DOHH2 (cell line): ENCODE measurements around the gene CETP.

Source experiments
- H3F3A ChIP-seq: fragments of 200-600 bp; sonication (generic), shearing (Covaris generic); 2 replicates; pipeline ENCODE4 v1.6.0; 2016; ENCODE audit warnings: antibody characterized with exemption, mild to moderate bottlenecking; ENCODE audit not compliant: control insufficient read depth, insufficient read depth
- H3K27ac ChIP-seq: fragments of 200-600 bp; sonication (generic); 2 replicates; pipeline ENCODE4 v1.5.1; 2014; ENCODE audit warnings: low read depth, mild to moderate bottlenecking, low read length, moderate library complexity
- H3K27me3 ChIP-seq: fragments of 200-600 bp; sonication (generic); 2 replicates; pipeline ENCODE4 v1.6.1; 2014; ENCODE audit warnings: mild to moderate bottlenecking, low read length, mixed read lengths; ENCODE audit not compliant: control insufficient read depth
- H3K36me3 ChIP-seq: fragments of 200-600 bp; sonication (generic); 2 replicates; pipeline ENCODE4 v1.6.1; 2014; ENCODE audit warnings: mild to moderate bottlenecking, low read length, moderate library complexity, mixed read lengths; ENCODE audit not compliant: control insufficient read depth
- H3K4me1 ChIP-seq: fragments of 200-600 bp; sonication (generic); 2 replicates; pipeline ENCODE4 v1.6.1; 2014; ENCODE audit warnings: mild to moderate bottlenecking, low read length, mixed read lengths; ENCODE audit not compliant: control insufficient read depth
- H3K4me2 ChIP-seq: fragments of 200-600 bp; sonication (generic); 2 replicates; pipeline ENCODE4 v1.6.0; 2014; ENCODE audit warnings: mild to moderate bottlenecking, low read length, moderate library complexity
- H3K4me3 ChIP-seq: fragments of 200-600 bp; sonication (generic); 2 replicates; pipeline ENCODE4 v1.5.1; 2014; ENCODE audit warnings: mild to moderate bottlenecking, low read length, mixed read lengths
- H3K79me2 ChIP-seq: fragments of 200-600 bp; sonication (generic); 2 replicates; pipeline ENCODE4 v1.6.1; 2014; ENCODE audit warnings: mild to moderate bottlenecking, low read length, mixed read lengths; ENCODE audit not compliant: control insufficient read depth
- H3K9me2 ChIP-seq: fragments of 200-600 bp; sonication (generic); replicated peaks from 2 replicates; pipeline ENCODE4 v1.6.1; 2014; ENCODE audit warnings: mild to moderate bottlenecking, low read length, mixed read lengths; ENCODE audit not compliant: control insufficient read depth
- H3K9me3 ChIP-seq: fragments of 200-600 bp; sonication (generic); 2 replicates; pipeline ENCODE4 v1.6.1; 2014; ENCODE audit warnings: antibody characterized with exemption, low read length, mixed read lengths; ENCODE audit not compliant: control insufficient read depth, insufficient read depth
- H4K20me1 ChIP-seq: fragments of 200-600 bp; sonication (generic); 2 replicates; pipeline ENCODE4 v1.6.0; 2014; ENCODE audit warnings: low read depth, mild to moderate bottlenecking, antibody characterized with exemption, low read length, moderate library complexity; ENCODE audit not compliant: control insufficient read depth, insufficient read depth
- CTCF ChIP-seq: fragments of 200-600 bp; sonication (generic); IDR thresholded peaks from one replicate; pipeline ENCODE4 v1.5.1; 2014; ENCODE audit warnings: antibody characterized with exemption, mild to moderate bottlenecking, low read depth, low read length; ENCODE audit not compliant: poor library complexity, severe bottlenecking
- EZH2phosphoT487 ChIP-seq: fragments of 200-600 bp; sonication (generic); IDR thresholded peaks from 2 replicates; pipeline ENCODE4 v1.6.1; 2017; ENCODE audit warnings: borderline replicate concordance, mild to moderate bottlenecking, antibody characterized with exemption, low read length, moderate library complexity, mixed read lengths

Gene CETP

DNA sequence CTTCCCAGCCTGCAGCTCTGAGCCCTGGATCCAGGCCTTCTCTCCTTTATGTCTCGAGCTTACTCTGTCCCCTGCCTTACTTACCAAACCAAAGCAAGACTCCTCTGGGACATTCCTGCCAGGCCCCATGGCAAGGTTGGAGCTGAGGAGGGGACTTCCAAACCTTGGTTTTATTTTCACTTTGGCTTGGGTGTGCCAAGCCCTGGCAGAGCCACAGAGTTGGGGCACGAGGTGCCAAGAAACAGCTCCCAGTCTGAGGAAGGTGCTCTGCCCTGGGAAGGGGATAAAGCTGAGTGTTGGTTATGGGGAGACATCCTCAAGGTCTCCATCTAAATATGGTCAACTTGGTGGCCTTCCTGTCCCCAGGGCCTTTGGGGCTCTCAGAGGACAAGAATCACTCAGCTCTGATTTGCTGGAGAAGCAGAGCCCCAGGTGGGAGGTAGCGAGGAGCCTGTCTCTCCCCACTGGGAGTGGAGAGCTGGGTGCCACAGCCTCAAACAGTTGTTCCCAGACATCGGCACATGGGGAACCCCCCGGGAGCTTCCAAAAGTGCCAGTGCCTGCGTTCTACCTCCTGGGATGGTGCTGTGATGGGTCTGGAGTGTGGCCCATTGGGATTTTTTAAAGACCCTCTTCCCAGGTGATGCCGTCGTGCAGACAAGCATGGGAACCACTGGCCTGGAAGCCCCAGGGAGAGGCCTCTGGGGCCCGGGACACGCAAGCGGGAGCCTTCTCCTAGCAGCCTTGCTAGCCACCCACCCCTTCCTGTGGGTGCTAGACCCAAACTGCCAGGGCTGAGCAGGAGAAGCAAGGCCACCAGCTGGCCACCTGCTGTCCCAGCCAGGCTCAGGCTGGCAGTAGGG is 37.9 kb downstream of the CETP start:
- Histone ChIP-seq H3F3A (peaks cover 9% of the 10 kb centered on the region; the same call in 1 of the 2 replicates), H4K20me1 (no peaks in the 10 kb centered on the region), H3K4me2 (no peak overlapping the region), H3K79me2 (no peaks in the 10 kb centered on the region), H3K9me2 (no peaks in the 10 kb centered on the region), H3K9me3 (no peaks in the 10 kb centered on the region), H3K27ac (no peak overlapping the region), H3K4me1 (peaks cover 17% of the 10 kb centered on the region), H3K36me3 (no peaks in the 10 kb centered on the region), H3K4me3 (no peak overlapping the region), H3K27me3 (no peaks in the 10 kb centered on the region)
- no peak for TF ChIP-seq CTCF
- no peak for TF ChIP-seq EZH2phosphoT487

- Histone ChIP-seq H3K27ac (no peak overlapping the region), H3K36me3 (no peaks in the 10 kb centered on the region), H3K9me2 (no peaks in the 10 kb centered on the region), H3K9me3 (no peaks in the 10 kb centered on the region), H3K4me1 (peaks cover 25% of the 10 kb centered on the region), H4K20me1 (no peaks in the 10 kb centered on the region), H3K27me3 (no peaks in the 10 kb centered on the region), H3K4me2 (no peak overlapping the region), H3F3A (peaks cover 9% of the 10 kb centered on the region; the same call in 1 of the 2 replicates), H3K4me3 (no peak overlapping the region), H3K79me2 (no peaks in the 10 kb centered on the region)
- no peak for TF ChIP-seq CTCF
- TF ChIP-seq EZH2phosphoT487: no peak
Observed at GRCh38 chr16:57000271-57001025, 38.7 kb downstream of the CETP start.

- Histone ChIP-seq H3K36me3 (no peaks in the 10 kb centered on the region), H3K9me2 (no peaks in the 10 kb centered on the region), H3K27ac (no peak overlapping the region), H3K9me3 (no peaks in the 10 kb centered on the region), H3K4me2 (no peak overlapping the region), H4K20me1 (no peaks in the 10 kb centered on the region), H3K4me3 (no peak overlapping the region), H3K4me1 (peaks cover 32% of the 10 kb centered on the region), H3F3A (peaks cover 9% of the 10 kb centered on the region; the same call in 1 of the 2 replicates), H3K79me2 (no peaks in the 10 kb centered on the region), H3K27me3 (no peaks in the 10 kb centered on the region)
- TF ChIP-seq CTCF (no peak), EZH2phosphoT487 (no peak)
Observed at GRCh38 chr16:57001026-57001679, 39.4 kb downstream of the CETP start.
